Gastrocnemius medialis (tissue), 4 donors: ENCODE results near the gene CTSE. TPM values are rescaled to one million over a fixed set of nuclear protein-coding genes. Genes with fewer than 3 reads are reported as not detected.

Source experiments
- ATAC-seq, 2 donors: fragments of 150-250 bp; one replicate each; pipeline ENCODE4 v1.9.1; 2016
- DNase-seq, 2 donors: peaks; one replicate each; pipeline ENCODE4 v3.0.0-alpha.2; 2019
- H3K27ac ChIP-seq, 4 donors: fragments of 200-600 bp; sonication (generic); 1 replicate in 1 of 4; 2 replicates in 3 of 4; pipeline ENCODE4 v1.5.1; 2016 to 2018; ENCODE audit warnings: mild to moderate bottlenecking in 2 of 4, moderate library complexity in 1 of 4
- H3K27me3 ChIP-seq, 3 donors: fragments of 200-600 bp; sonication (generic) in 2 of 3; 1 replicate in 1 of 3; 2 replicates in 2 of 3; pipeline versions ENCODE4 v1.5.1 to v1.6.0; 2016 to 2019; ENCODE audit warnings: mild to moderate bottlenecking in 1 of 3, moderate library complexity in 1 of 3
- H3K36me3 ChIP-seq, 2 donors: fragments of 200-600 bp; sonication (generic) in 1 of 2; one replicate each; pipeline ENCODE4 v1.5.1; 2017 to 2018
- H3K4me1 ChIP-seq, 2 donors: fragments of 200-600 bp; sonication (generic) in 1 of 2; one replicate each; pipeline ENCODE4 v1.5.1; 2016 to 2017; ENCODE audit warnings: mild to moderate bottlenecking in 2 of 2
- H3K4me3 ChIP-seq, 4 donors: fragments of 200-600 bp; sonication (generic) in 3 of 4; 1 replicate in 1 of 4; 2 replicates in 3 of 4; pipeline ENCODE4 v1.5.1; 2016 to 2019; ENCODE audit warnings: mild to moderate bottlenecking in 2 of 4
- H3K9me3 ChIP-seq, 3 donors: fragments of 200-600 bp; sonication (generic) in 2 of 3; 1 replicate in 1 of 3; 2 replicates in 2 of 3; pipeline ENCODE4 v1.5.1; 2016 to 2019
- CTCF ChIP-seq, 5 experiments: fragments of 450-650 bp in 3 of 5; fragments of 200-600 bp in 2 of 5; sonication (generic) in 2 of 5; IDR thresholded peaks in 4 of 5; conservative IDR thresholded peaks in 1 of 5; 1 replicate in 4 of 5; 2 replicates in 1 of 5; pipeline ENCODE4 v1.5.1; 2016 to 2019; ENCODE audit warnings: antibody characterized with exemption in 5 of 5, mild to moderate bottlenecking in 3 of 5, moderate library complexity in 3 of 5
- POLR2A ChIP-seq, 2 donors: fragments of 450-650 bp; IDR thresholded peaks; one replicate each; pipeline ENCODE4 v1.6.1; 2017; ENCODE audit warnings: antibody characterized with exemption in 2 of 2, mild to moderate bottlenecking in 2 of 2, moderate library complexity in 2 of 2
- in situ Hi-C, 4 donors: fragments of 200-750 bp; cut with MboI; loops; one replicate each; pipeline versions ENCODE4 v1.15.0 to v1.8.0; 2017; ENCODE audit warnings: low sequenced_read_pairs in 4 of 4
- intact Hi-C: fragments of 100-400 bp; cut with DNase I; formaldehyde crosslinking; loops from one replicate; pipeline ENCODE4 v1.15.1; 2023; ENCODE audit warnings: low total_unique reads
- total RNA-seq, 4 donors: library from RNA; depleted of rRNA; stranded (reverse); fragments of >200 nt; gene quantifications; one replicate each; pipeline versions ENCODE4 v1.1.0 to v1.2.3, GENCODE V29; 2016

CTSE gene
- total RNA-seq, 4 donors from 2014 or later: not detected

GRCh38 chr1:206021626-206022365, 1.9 kb downstream of the CTSE start:
- Histone ChIP-seq H3K4me1 (no peaks in the 10 kb centered on the region), H3K9me3 (no peaks in the 10 kb centered on the region), H3K4me3 (no peak overlapping the region), H3K36me3 (no peaks in the 10 kb centered on the region), H3K27ac (no peak overlapping the region), H3K27me3 (no peaks in the 10 kb centered on the region)
- DNase-seq: no peak
- no peak for ATAC-seq
- in situ Hi-C loops: no loop called here
- intact Hi-C loops: no loop called here
- no peak for TF ChIP-seq CTCF (IDR thresholded peaks at IDR 0.05 in 4 of 5, conservative IDR thresholded peaks at IDR 0.05 in 1 of 5)
- TF ChIP-seq POLR2A (IDR thresholded peaks at IDR 0.05): no peak

GRCh38 chr1:206021008-206021625, 2.6 kb downstream of the CTSE start:
- DNase-seq: no peak
- intact Hi-C loops (no loop called here), in situ Hi-C loops (no loop called here)
- H3K4me3 ChIP-seq: no peak overlapping the region
- H3K9me3 ChIP-seq: no peaks in the 10 kb centered on the region
- ATAC-seq: no peak
- H3K27me3 ChIP-seq: no peaks in the 10 kb centered on the region
- no peaks in the 10 kb centered on the region for H3K4me1 ChIP-seq
- TF ChIP-seq CTCF (IDR thresholded peaks at IDR 0.05 in 4 of 5, conservative IDR thresholded peaks at IDR 0.05 in 1 of 5) (no peak), POLR2A (IDR thresholded peaks at IDR 0.05) (no peak)
- H3K27ac ChIP-seq: no peak overlapping the region
- H3K36me3 ChIP-seq: no peaks in the 10 kb centered on the region

- ATAC-seq (no peak), DNase-seq (no peak)
- H3K27ac ChIP-seq: no peak overlapping the region
- no peaks in the 10 kb centered on the region for H3K27me3 ChIP-seq
- no peak overlapping the region for H3K4me3 ChIP-seq
- H3K36me3 ChIP-seq: no peaks in the 10 kb centered on the region
- no peaks in the 10 kb centered on the region for H3K4me1 ChIP-seq
- TF ChIP-seq CTCF (IDR thresholded peaks at IDR 0.05 in 4 of 5, conservative IDR thresholded peaks at IDR 0.05 in 1 of 5): no peak
- no peak for TF ChIP-seq POLR2A (IDR thresholded peaks at IDR 0.05)
- intact Hi-C loops: no loop called here
- H3K9me3 ChIP-seq: no peaks in the 10 kb centered on the region
- in situ Hi-C loops: no loop called here
Observed at GRCh38 chr1:206020393-206021007, 3.2 kb downstream of the CTSE start.

GRCh38 chr1:206015071-206015470, 8.6 kb downstream of the CTSE start:
- H3K4me3 ChIP-seq: no peak overlapping the region
- H3K4me1 ChIP-seq: no peaks in the 10 kb centered on the region
- in situ Hi-C loops: no loop called here
- no peak overlapping the region for H3K27ac ChIP-seq
- no peaks in the 10 kb centered on the region for H3K9me3 ChIP-seq
- DNase-seq: no peak
- intact Hi-C loops: no loop called here
- ATAC-seq: no peak
- TF ChIP-seq POLR2A (IDR thresholded peaks at IDR 0.05) (no peak), CTCF (IDR thresholded peaks at IDR 0.05 in 4 of 5, conservative IDR thresholded peaks at IDR 0.05 in 1 of 5) (no peak)
- no peaks in the 10 kb centered on the region for H3K27me3 ChIP-seq
- no peaks in the 10 kb centered on the region for H3K36me3 ChIP-seq
